HG03521 (cell line): Measurements from ENCODE around the gene CIAO2B.

Experiments used
- ATAC-seq: cut with Tn5 transposase; IDR thresholded peaks from one replicate; pipeline ENCODE4 v1.9.1; 2021; ENCODE audit warnings: mild to moderate bottlenecking, moderate library complexity; ENCODE audit not compliant: unreplicated experiment

CIAO2B gene

GRCh38 chr16:66921729-66922450 is 12.3 kb downstream of the CIAO2B start:
- ATAC-seq = no peak

- ATAC-seq = no peak
Measured at GRCh38 chr16:66920924-66921680, 13.1 kb downstream of the CIAO2B start.

GRCh38 chr16:66920299-66920590 is 14.0 kb downstream of the CIAO2B start:
- ATAC-seq = no peak

- no peak for ATAC-seq
Measured at GRCh38 chr16:66919569-66920298, 14.5 kb downstream of the CIAO2B start.

- ATAC-seq = no peak
Measured at GRCh38 chr16:66918803-66919568, 15.2 kb downstream of the CIAO2B start, which contains the start of gene CDH16. Gene CDH16, minus strand, starts transcription at chr16:66918885. Its CDS starts 820 bp downstream, at chr16:66918065.

- no peak for ATAC-seq
Measured at GRCh38 chr16:66918355-66918754, 15.8 kb downstream of the CIAO2B start.

GRCh38 chr16:66917741-66918140 is 16.5 kb downstream of the CIAO2B start:
- ATAC-seq = no peak

GRCh38 chr16:66916518-66916917 is 17.7 kb downstream of the CIAO2B start:
- ATAC-seq = no peak

- ATAC-seq = no peak
Measured at GRCh38 chr16:66915041-66915440, 19.2 kb downstream of the CIAO2B start.

GRCh38 chr16:66914541-66914940 is 19.7 kb downstream of the CIAO2B start:
- ATAC-seq = no peak

- ATAC-seq = no peak
Measured at GRCh38 chr16:66913711-66914110, 20.5 kb downstream of the CIAO2B start.

GRCh38 chr16:66913081-66913480 is 21.1 kb downstream of the CIAO2B start:
- no peak for ATAC-seq

GRCh38 chr16:66911801-66912200 is 22.4 kb downstream of the CIAO2B start:
- no peak for ATAC-seq

- ATAC-seq = no peak
Measured at GRCh38 chr16:66911112-66911511, 23.1 kb downstream of the CIAO2B start.

GRCh38 chr16:66910175-66910940 is 23.8 kb downstream of the CIAO2B start:
- no peak for ATAC-seq

GRCh38 chr16:66908762-66909559 is 25.2 kb downstream of the CIAO2B start:
- no peak for ATAC-seq

- no peak for ATAC-seq
Measured at GRCh38 chr16:66908116-66908515, 26.1 kb downstream of the CIAO2B start.

- ATAC-seq = no peak
Measured at GRCh38 chr16:66906916-66907836, 27.0 kb downstream of the CIAO2B start.
